Effector CD4-positive, alpha-beta T cell (primary cell): Measurements from ENCODE around the gene C1QL2.
A peak's percentile ranks its signal among the peaks of the same experiment; 100 is the strongest.

Source experiments
- DNase-seq: peaks from one replicate; pipeline ENCODE4 v3.0.0-alpha.2; 2020

Gene C1QL2

GRCh38 chr2:119178776-119179175, 20.2 kb upstream of the C1QL2 start:
- DNase-seq: no peak

DNA sequence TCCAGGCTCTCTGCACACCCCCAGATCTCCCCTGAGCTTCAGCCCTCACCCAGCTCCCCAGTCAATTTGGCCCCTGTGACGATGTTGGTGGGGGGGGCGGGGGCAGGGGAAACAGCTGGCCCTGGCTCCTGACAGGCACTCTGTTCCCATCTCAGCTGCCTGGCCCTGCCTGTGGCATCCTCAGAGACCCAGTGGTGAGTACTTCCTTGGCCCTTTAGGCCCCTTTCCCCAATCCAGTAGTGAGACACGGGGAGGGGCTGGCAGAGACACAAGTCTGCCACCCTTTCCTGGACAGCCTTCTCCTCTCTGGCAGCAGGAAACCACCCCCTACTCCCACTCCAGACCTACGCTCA, 19.3 kb upstream of the C1QL2 start:
- no peak for DNase-seq

- no peak for DNase-seq
Measured at GRCh38 chr2:119177171-119177837, 18.8 kb upstream of the C1QL2 start.

GRCh38 chr2:119175517-119175916, 17.0 kb upstream of the C1QL2 start:
- no peak for DNase-seq

GRCh38 chr2:119174993-119175347, 16.4 kb upstream of the C1QL2 start:
- no peak for DNase-seq

DNA sequence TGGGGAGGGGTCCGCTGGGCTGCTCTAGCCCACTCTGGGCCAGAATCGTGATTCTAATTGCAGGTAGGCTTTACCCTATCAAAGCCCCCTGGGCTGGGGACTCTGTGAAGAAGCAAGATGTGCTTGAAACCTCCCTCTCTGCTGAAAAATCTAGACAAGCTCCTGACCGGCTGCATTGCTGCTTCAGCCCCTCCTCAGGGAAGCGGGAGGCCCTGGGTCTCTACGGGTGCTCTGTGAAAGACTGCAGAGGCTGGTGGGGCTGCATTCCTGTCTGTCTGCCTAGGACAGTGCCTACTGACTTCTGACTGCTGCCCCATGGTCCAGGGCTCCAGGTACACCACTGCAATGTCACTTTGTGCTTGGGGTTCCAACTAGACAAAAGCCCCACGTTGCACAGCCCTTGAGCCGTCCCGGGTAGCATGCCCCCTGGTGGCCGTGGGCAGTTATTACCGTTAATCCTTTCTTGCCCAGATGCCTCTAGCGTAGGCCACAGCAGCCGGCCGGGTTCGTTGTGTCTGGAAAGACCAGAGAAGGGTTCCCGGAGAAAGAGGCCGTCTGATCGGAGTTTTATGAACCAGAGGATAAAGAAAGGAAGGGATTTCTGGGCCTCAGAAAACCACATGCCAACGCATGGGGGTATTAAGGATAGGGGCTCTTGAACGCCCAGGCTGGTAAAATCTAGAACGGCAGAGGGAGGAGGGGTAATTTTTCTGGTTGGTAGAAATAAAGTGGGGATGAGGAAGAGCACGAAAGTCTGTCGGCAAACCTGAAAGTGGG, 15.9 kb upstream of the C1QL2 start:
- peak; percentile 32 for DNase-seq

DNA sequence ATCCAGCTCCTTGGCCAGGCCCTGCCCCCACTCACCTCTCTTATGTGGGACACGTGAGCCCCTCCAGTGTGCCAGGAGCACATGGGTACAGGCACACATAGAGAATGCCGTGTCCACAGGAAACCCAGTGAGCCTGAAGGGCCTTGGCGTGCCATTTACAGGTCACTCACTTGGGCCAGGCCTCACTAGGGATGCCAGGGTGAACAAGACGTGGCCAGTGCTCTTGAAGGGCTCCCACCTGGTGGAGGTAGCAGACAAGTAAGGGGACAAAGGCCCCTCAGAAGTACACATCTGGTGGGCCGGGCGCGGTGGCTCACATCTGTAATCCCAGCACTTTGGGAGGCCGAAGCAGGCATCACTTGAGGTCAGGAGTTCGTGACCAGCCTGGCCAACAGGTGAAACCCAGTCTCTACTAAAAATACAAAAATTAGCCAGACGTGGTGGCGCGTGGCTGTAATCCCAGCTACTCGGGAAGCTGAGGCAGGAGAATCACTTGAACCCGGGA, 15.1 kb upstream of the C1QL2 start:
- no peak for DNase-seq

- DNase-seq: no peak
Measured at GRCh38 chr2:119170504-119170903, 12.0 kb upstream of the C1QL2 start.

DNA sequence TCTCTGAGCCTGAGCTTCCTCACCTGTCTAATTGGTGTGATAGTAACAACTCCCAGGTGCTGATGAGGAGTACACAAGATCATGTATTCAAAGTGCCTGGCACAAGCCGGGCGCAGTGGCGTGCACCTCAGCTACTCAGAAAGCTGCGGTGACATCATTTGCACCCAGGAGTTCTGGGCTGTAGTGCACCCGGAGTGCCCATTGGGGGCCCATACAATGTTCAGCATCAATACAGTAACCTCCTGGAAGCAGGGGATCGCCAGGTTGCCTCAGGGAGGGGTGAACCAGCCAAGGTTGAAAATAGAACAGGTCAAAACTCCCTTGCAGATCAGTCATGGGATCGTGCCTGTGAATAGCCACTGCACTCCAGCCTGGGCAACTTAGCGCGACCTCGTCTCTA, 11.2 kb upstream of the C1QL2 start:
- DNase-seq: no peak

GRCh38 chr2:119160361-119160990, 1.9 kb upstream of the C1QL2 start:
- DNase-seq: no peak

DNA sequence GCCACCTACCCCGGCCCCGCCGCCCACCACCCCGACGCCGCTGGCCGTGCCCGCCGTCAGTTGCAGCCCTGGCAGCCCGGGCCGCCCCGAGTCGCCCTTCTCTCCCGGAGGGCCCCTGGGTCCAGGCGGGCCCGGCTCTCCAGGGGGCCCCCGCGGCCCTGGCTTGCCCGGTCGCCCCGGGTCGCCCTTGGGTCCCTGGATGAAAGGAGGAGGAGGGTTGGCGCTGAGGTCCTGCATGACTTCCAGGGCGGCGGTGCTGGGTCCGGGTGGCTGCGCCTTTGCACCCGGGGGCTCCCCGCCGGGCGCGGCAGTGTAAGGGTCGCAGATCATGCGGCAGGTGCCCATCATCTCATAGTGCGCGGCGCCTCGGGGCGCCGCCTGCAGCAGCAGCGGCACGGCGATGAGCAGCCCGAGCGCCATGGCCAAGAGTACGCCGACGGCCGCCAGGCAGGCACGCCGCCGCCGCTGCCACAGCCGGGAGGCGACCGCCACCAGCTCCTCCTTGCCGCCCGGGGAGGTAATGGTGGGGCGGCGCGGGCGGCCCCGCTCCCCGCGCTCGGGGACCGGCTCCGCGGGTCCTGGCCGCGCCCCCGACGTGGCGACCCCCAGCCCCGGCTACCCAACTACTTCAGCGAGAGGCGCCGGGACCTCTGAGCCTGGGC, 570 bp downstream of the C1QL2 start:
- DNase-seq: no peak

DNA sequence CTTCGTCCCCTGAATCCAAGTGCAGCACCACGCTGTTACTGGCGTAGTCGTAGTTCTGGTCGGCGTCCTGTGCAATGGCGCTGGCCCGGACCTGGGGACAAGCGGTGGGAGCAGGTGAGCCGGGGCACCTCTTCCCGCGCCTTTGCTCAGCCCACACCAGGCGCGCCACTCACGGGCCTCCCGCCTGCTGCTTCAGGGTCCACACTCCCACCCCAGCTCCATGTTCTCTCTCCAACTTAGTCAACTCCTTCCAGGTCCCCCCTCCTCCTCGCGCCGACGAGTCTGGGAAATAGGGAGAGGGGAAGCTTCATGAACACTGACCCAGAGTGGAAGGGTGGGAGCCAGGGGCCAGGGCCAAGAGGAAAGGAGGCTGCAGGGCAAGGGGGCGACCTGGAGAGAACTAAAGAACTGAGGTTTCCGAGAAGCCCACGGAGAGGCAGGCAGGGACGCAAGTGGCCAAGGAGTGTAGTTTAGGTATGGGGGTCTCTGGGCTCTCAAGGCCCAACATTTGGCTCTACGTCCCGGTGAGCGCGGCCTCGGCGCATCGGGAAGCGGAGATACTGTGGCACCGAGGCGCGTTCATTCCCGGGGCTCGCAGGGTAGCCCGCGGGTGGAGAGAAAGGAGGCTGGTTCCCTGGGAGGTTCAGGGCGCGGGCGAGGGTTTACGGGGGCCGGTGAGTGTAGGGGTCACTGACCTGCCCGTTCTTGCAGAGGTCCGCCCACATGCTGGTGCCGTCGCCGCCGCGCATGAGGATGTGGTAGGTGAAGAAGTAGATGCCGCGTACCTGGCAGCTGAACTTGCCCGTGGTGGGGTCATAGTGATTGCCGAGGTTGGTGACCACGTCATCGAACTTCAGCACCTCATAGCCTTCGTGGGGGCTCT, 1.4 kb downstream of the C1QL2 start:
- DNase-seq: no peak

GRCh38 chr2:119156105-119156890, 2.3 kb downstream of the C1QL2 start:
- DNase-seq: no peak

GRCh38 chr2:119155633-119156032, 2.9 kb downstream of the C1QL2 start:
- DNase-seq: no peak

DNA sequence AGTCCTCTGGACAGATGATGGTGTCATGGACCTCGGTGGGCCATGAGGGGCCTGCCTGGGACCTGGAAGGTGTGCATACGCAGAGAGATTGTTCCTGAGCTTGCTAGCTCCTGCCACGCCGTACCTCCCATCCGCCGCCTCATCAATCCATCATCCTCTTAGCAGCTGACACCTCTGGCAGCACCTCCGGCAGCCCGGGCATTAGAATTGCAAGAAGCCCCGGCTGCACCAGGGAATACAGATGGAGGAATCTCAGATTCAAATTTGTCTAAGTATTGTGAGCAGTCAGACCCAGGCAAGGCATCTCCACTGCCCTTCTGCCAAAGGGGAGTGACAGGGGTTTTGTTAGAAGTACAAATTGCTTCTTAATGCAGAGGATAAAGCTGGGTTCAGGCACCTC, 4.5 kb downstream of the C1QL2 start:
- DNase-seq: no peak

GRCh38 chr2:119149611-119150010, 8.9 kb downstream of the C1QL2 start:
- no peak for DNase-seq

DNA sequence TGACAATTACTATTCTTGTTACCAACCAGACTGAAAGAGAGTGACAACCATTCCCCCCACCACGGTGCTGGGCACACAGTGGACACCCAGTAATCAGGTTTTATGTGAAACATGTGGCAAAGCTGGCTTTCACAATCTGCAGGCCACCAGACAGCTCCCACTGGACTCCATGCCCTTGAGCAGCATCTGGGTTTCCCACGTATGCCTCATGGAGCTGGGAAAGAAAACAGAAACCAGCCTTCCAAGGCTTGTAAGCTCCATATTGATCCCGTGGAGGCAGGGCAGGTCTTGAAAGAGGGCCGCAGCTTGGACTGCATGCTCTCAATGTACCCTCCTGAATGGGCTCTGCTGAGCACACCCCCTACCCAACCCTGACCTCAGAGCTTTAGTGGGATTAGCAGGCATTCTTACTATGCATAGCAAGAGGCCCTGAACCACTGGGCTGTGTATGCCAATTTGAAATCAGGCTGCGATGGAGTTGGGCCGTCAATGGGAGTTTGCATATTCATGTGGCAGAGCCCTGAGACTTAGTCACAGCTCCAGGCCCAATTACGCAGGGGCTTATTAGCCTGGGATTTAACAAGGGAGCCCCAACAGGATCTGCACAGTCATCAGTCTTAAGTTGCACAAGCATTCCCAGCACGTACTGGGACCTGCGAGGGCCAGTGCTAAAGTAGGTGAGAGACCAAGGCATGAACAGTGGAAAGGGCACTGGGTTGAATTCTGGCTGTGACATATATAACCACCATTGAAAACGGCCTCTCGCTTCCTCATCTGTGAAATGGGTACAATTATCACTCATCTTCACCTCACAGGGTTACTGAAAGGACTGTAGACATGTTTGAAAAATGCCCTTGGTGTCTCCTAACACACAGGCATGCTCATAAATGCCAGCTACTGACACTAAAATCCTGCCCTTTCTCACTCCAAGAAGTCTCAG, 10.5 kb downstream of the C1QL2 start:
- no peak for DNase-seq

GRCh38 chr2:119144806-119145205, 13.7 kb downstream of the C1QL2 start:
- DNase-seq: no peak

DNA sequence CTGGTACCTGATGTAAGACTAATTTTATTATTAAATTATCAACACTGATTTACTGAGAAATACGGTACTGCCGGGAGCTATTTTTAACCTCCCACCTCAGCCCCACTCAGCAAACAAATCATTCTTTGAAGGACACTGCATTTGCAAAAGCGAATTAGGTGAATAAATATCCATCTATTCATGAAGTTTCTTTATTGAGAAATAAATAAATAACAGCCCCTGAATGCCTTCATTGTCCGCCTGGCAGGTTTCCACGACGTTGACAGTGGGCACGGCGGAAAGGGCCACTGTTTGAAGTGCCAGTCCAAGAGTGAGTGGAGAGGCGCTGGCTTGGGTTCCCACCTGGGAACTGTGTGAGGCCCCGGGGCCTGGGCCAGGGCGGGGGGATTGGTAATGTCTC, 15.7 kb downstream of the C1QL2 start:
- no peak for DNase-seq

- DNase-seq: no peak
Measured at GRCh38 chr2:119137502-119137901, 21.0 kb downstream of the C1QL2 start.
